HepG2 (cell line): ENCODE measurements around the gene NARF. TPM values are rescaled to one million over a fixed set of nuclear protein-coding genes. Genes with fewer than 3 reads are reported as not detected.

Experiments
- ATAC-seq: fragments of 200-7000 bp; cut with Tn5 transposase; 3 replicates; pipeline ENCODE4 v1.9.1; 2020; ENCODE audit warnings: mild to moderate bottlenecking, moderate library complexity
- BruUV-seq: library from RNA; stranded (reverse); fragments of 400-500 nt; replicated peaks from 2 replicates; lab custom pipeline; 2021; lab: Mats Ljungman, UMichigan
- CTCF ChIA-PET: fragments of 300-600 bp; formaldehyde crosslinking; extraction: SDS; loops from one replicate; lab custom pipeline; 2021; ENCODE audit warnings: low total read pairs, inconsistent platforms, low intra/inter-chr PET ratio; lab: Yijun Ruan, JAX
- POLR2A ChIA-PET: fragments of 350-600 bp; sonication (Branson Sonifier 250); formaldehyde crosslinking; loops from one replicate; lab custom pipeline; 2020; ENCODE audit warnings: antibody characterized with exemption, inconsistent platforms; lab: Yijun Ruan, JAX
- DNase-seq: peaks from one replicate; pipeline ENCODE4 v3.0.0-alpha.2; 2015; ENCODE audit warnings: low spot score
- FAIRE-seq: peaks from 3 replicates; lab custom pipeline; 2011; peaks lifted over from hg19 to GRCh38; lab: Jason Lieb, UNC
- H2AFZ ChIP-seq: one replicate; pipeline ENCODE4 v1.6.1; 2011; ENCODE audit warnings: low read length, inconsistent platforms
- H3K27ac ChIP-seq: fragments of 300-600 bp; 3 replicates; pipeline ENCODE4 v1.8.0; 2011; ENCODE audit warnings: mixed run types, mild to moderate bottlenecking, mixed read lengths, low read length, inconsistent platforms; ENCODE audit not compliant: insufficient read depth; ENCODE audit errors: extremely low read length
- H3K27me3 ChIP-seq, 2 experiments: fragments of 200-600 bp in 1 of 2; 2 replicates in 1 of 2; 3 replicates in 1 of 2; pipeline versions ENCODE4 v1.6.0 to v1.8.0; 2011; ENCODE audit warnings: low read length in 2 of 2, mild to moderate bottlenecking in 2 of 2, moderate library complexity in 2 of 2, inconsistent platforms in 1 of 2; ENCODE audit not compliant: insufficient read depth in 2 of 2, control insufficient read depth in 1 of 2
- H3K36me3 ChIP-seq, 2 experiments: fragments of 200-600 bp in 1 of 2; replicated peaks in 1 of 2; 2 replicates in 1 of 2; 3 replicates in 1 of 2; pipeline versions ENCODE4 v1.5.1 to v1.8.0; 2011; ENCODE audit warnings: low read length in 2 of 2, inconsistent platforms in 1 of 2; ENCODE audit not compliant: insufficient read depth in 2 of 2, control insufficient read depth in 1 of 2
- H3K4me1 ChIP-seq: 2 replicates; pipeline ENCODE4 v1.5.1; 2012; ENCODE audit warnings: low read length, inconsistent platforms; ENCODE audit not compliant: insufficient read depth
- H3K4me2 ChIP-seq: 2 replicates; pipeline ENCODE4 v1.6.0; 2011; ENCODE audit warnings: low read depth, low read length, inconsistent platforms
- H3K4me3 ChIP-seq, 3 experiments: fragments of 200-600 bp in 1 of 3; sonication (generic), shearing (Covaris generic) in 1 of 3; replicated peaks in 1 of 3; 2 replicates each; pipeline ENCODE4 v1.5.1; 2011 to 2016; ENCODE audit warnings: low read length in 3 of 3, inconsistent platforms in 2 of 3, low read depth in 2 of 3, mild to moderate bottlenecking in 2 of 3, control low read depth in 1 of 3, mixed read lengths in 1 of 3; ENCODE audit not compliant: insufficient read depth in 1 of 3
- H3K79me2 ChIP-seq: one replicate; pipeline ENCODE4 v1.6.1; 2011; ENCODE audit warnings: low read length, inconsistent platforms; ENCODE audit not compliant: insufficient read depth
- H3K9ac ChIP-seq: 2 replicates; pipeline ENCODE4 v1.6.0; 2011; ENCODE audit warnings: mild to moderate bottlenecking, low read depth, low read length, inconsistent platforms; ENCODE audit not compliant: insufficient read depth
- H3K9me3 ChIP-seq: 2 replicates; pipeline ENCODE4 v1.5.1; 2012; ENCODE audit warnings: mild to moderate bottlenecking, low read length
- H4K20me1 ChIP-seq: 2 replicates; pipeline ENCODE4 v1.6.0; 2011; ENCODE audit warnings: inconsistent platforms, mild to moderate bottlenecking, low read length, moderate library complexity; ENCODE audit not compliant: insufficient read depth
- AGO2 ChIP-seq: fragments of 200-400 bp; formaldehyde crosslinking; optimal IDR thresholded peaks from 2 replicates; pipeline ENCODE3; 2017; ENCODE audit warnings: mild to moderate bottlenecking, low read depth, low read length, moderate library complexity
- ATF7 ChIP-seq, 2 experiments: fragments of 450-650 bp in 1 of 2; sonication (generic) in 1 of 2; formaldehyde crosslinking in 1 of 2; IDR thresholded peaks; 2 replicates each; pipeline versions ENCODE4 v1.4.0 to v1.6.1; 2016 to 2020; ENCODE audit warnings: antibody characterized with exemption in 1 of 2, mild to moderate bottlenecking in 1 of 2, missing genetic modification reagents in 1 of 2
- CEBPB ChIP-seq: IDR thresholded peaks from 2 replicates; pipeline ENCODE4 v1.6.1; 2011; ENCODE audit warnings: low read depth, low read length, improper control_type of control experiment, borderline replicate concordance
- GTF3A ChIP-seq: sonication (generic); formaldehyde crosslinking; conservative IDR thresholded peaks from 2 replicates; pipeline ENCODE4 v1.4.0; 2020; ENCODE audit warnings: mild to moderate bottlenecking, missing genetic modification reagents
- HNRNPK ChIP-seq: fragments of 200-400 bp; formaldehyde crosslinking; IDR thresholded peaks from 2 replicates; pipeline ENCODE4 v1.6.1; 2018; ENCODE audit warnings: low read length, low read depth, moderate library complexity, mild to moderate bottlenecking; ENCODE audit not compliant: poor library complexity, severe bottlenecking
- MEIS2 ChIP-seq: sonication (generic); formaldehyde crosslinking; IDR thresholded peaks from 2 replicates; pipeline ENCODE4 v1.9.0; 2021; ENCODE audit warnings: mild to moderate bottlenecking, missing genetic modification reagents
- POLR2A ChIP-seq, 2 experiments: IDR thresholded peaks; 2 replicates each; pipeline ENCODE4 v1.6.1; 2011; ENCODE audit warnings: low read depth in 2 of 2, low read length in 2 of 2, mild to moderate bottlenecking in 1 of 2, moderate library complexity in 1 of 2; ENCODE audit not compliant: insufficient read depth in 1 of 2
- PRDM15 ChIP-seq: sonication (generic); formaldehyde crosslinking; IDR thresholded peaks from 2 replicates; pipeline ENCODE4 v1.4.0; 2020; ENCODE audit warnings: missing genetic modification reagents
- SOX6 ChIP-seq, 2 experiments: fragments of 450-650 bp in 1 of 2; sonication (generic) in 1 of 2; formaldehyde crosslinking in 1 of 2; IDR thresholded peaks; 2 replicates each; pipeline versions ENCODE4 v1.4.0 to v1.6.1; 2017 to 2020; ENCODE audit warnings: antibody characterized with exemption in 1 of 2, mild to moderate bottlenecking in 1 of 2, missing genetic modification reagents in 1 of 2
- ZBTB7A ChIP-seq: sonication (generic); formaldehyde crosslinking; IDR thresholded peaks from 2 replicates; pipeline ENCODE4 v1.8.0; 2022; ENCODE audit warnings: mild to moderate bottlenecking, missing genetic modification reagents
- ZNF160 ChIP-seq: sonication (generic); formaldehyde crosslinking; IDR thresholded peaks from 2 replicates; pipeline ENCODE4 v1.8.0; 2022; ENCODE audit warnings: mild to moderate bottlenecking, inconsistent platforms, missing genetic modification reagents
- ZNF329 ChIP-seq: sonication (generic); formaldehyde crosslinking; IDR thresholded peaks from 2 replicates; pipeline ENCODE4 v1.9.0; 2021; ENCODE audit warnings: low read depth, mild to moderate bottlenecking, missing genetic modification reagents
- ZNF333 ChIP-seq: sonication (generic); formaldehyde crosslinking; IDR thresholded peaks from 2 replicates; pipeline ENCODE4 v1.4.0; 2020; ENCODE audit warnings: mild to moderate bottlenecking, missing genetic modification reagents, borderline replicate concordance
- ZNF34 ChIP-seq: sonication (generic); formaldehyde crosslinking; IDR thresholded peaks from 2 replicates; pipeline ENCODE4 v1.4.0; 2020; ENCODE audit warnings: mild to moderate bottlenecking, missing genetic modification reagents, borderline replicate concordance
- ZNF512 ChIP-seq: sonication (generic); formaldehyde crosslinking; IDR thresholded peaks from 2 replicates; pipeline ENCODE4 v1.4.0; 2020; ENCODE audit warnings: mild to moderate bottlenecking, missing genetic modification reagents
- ZNF768 ChIP-seq: sonication (generic); formaldehyde crosslinking; IDR thresholded peaks from 2 replicates; pipeline ENCODE4 v1.4.0; 2020; ENCODE audit warnings: missing genetic modification reagents
- WGBS: methylation state at CpG from one replicate; pipeline ENCODE4 v1.1.6; 2017; ENCODE audit warnings: low lambda C conversion rate; 5-methylcytosine and 5-hydroxymethylcytosine counted together
- in situ Hi-C: cut with HindIII; loops from 2 replicates; pipeline ENCODE4 v1.10.0; 2017; ENCODE audit warnings: low pct_unique_long_range_greater_than_20kb; ENCODE audit not compliant: extremely low pct_ligation_motif_present
- intact Hi-C: fragments of 100-400 bp; cut with micrococcal nuclease; formaldehyde crosslinking; loops from one replicate; pipeline ENCODE4 v1.10.0; 2022; ENCODE audit not compliant: unreplicated experiment
- polyA plus RNA-seq, 8 experiments: library from polyadenylated mRNA; depleted of rRNA in 3 of 8; stranded (reverse) in 7 of 8; unstranded in 1 of 8; fragments of >200 nt; fragmentation: Illumina TruSeq in 4 of 8; extraction: Trizol in 4 of 8; gene quantifications; 2 replicates each; pipeline versions ENCODE4 v1.2.1 to v1.2.3, GENCODE V29; 2011 to 2016; ENCODE audit warnings: low read depth in 4 of 8, missing spikeins in 1 of 8, mixed read lengths in 1 of 8; ENCODE audit not compliant: insufficient read depth in 1 of 8
- total RNA-seq, 5 experiments: library from RNA; depleted of rRNA; stranded (reverse); fragments of >200 nt; fragmentation: Illumina TruSeq; extraction: Trizol; gene quantifications; 2 replicates each; pipeline ENCODE4 v1.2.3, GENCODE V29; 2016; ENCODE audit warnings: low read depth in 1 of 5

The NARF gene
- total and polyA plus RNA-seq, 2 of the 13 experiments (the other 11 are each of a cell fraction or from before 2014, with no cell fraction given) = 61.1 to 144 TPM

GRCh38 chr17:82519971-82520903 is 61.7 kb downstream of the NARF start (continued):
- TF ChIP-seq ZNF512 (CRISPR knock-in tag) (no peak), ZNF34 (CRISPR knock-in tag) (no peak; the same call in 1 of the 2 replicates), ZNF160 (CRISPR knock-in tag) (no peak), CEBPB (no peak), AGO2 (peak; percentile 59), ZNF329 (0 out of 2 replicates have a peak, but pooled peaks have one; percentile 9), ATF7 (IDR thresholded peaks at IDR 0.05) (no peak), ATF7 (CRISPR knock-in tag; IDR thresholded peaks at IDR 0.05) (no peak), ZNF768 (0 out of 2 replicates have a peak, but pooled peaks have one; percentile 16)

- intact Hi-C loops = no loop called here
- ATAC-seq (0 out of 3 replicates have a peak, but pooled peaks have one; percentile 4), DNase-seq (no peak), FAIRE-seq (no peak)
- ChIA-PET POLR2A (no interaction called here), CTCF (no interaction called here)
- Histone ChIP-seq H3K4me1 (peaks cover 78% of the 10 kb centered on the region), H3K79me2 (peaks cover 94% of the 10 kb centered on the region), H3K9ac (peak overlapping the region; percentile 63), H3K27me3 (no peaks in the 10 kb centered on the region; a peak in 1 of 5 replicates), H3K4me2 (peak overlapping the region; percentile 69), H3K9me3 (no peaks in the 10 kb centered on the region), H3K27ac (peak overlapping the region; percentile 85), H2AFZ (no peak overlapping the region), H4K20me1 (peaks cover 90% of the 10 kb centered on the region), H3K4me3 (peak overlapping the region in 2 of 3 experiments; percentile 14 to 48; a peak in 2 of 6 replicates), H3K36me3 (peaks cover 5 to 14% of the 10 kb centered on the region in 2 experiments)
- in situ Hi-C loops = no loop called here
- 23% methylated on average over 3 of the region's 4 CpGs for WGBS
- BruUV-seq = no TSS peak
- TF ChIP-seq PRDM15 (CRISPR knock-in tag) (peak; percentile 78; the same call in 1 of the 2 replicates), SOX6 (IDR thresholded peaks at IDR 0.05) (no peak), SOX6 (CRISPR knock-in tag; IDR thresholded peaks at IDR 0.05) (peak; percentile 38; the same call in 1 of the 2 replicates), GTF3A (CRISPR knock-in tag) (no peak), POLR2A (IDR thresholded peaks at IDR 0.05; ENCODE audit: insufficient read depth in 1 of 2, low read depth in 2 of 2, low read length in 2 of 2) (0 out of 4 replicates have a peak, but pooled peaks of 1 of the 2 experiments have one; percentile 10), MEIS2 (CRISPR knock-in tag) (0 out of 2 replicates have a peak, but pooled peaks have one; percentile 12), HNRNPK (no peak), ZNF333 (CRISPR knock-in tag) (0 out of 2 replicates have a peak, but pooled peaks have one; percentile 63), ZBTB7A (CRISPR knock-in tag) (peak; percentile 75; the same call in 1 of the 2 replicates)
Observed at GRCh38 chr17:82524540-82524939, 66.0 kb downstream of the NARF start.
